WTC11 (cell line): ENCODE results near the gene KRT23. TPM values are rescaled to one million over a fixed set of nuclear protein-coding genes. Genes with fewer than 3 reads are reported as not detected.

Source experiments
- ATAC-seq: fragments of 200-7000 bp; cut with Tn5 transposase; 2 replicates; pipeline ENCODE4 v1.10.0; 2021; ENCODE audit warnings: mild to moderate bottlenecking, moderate library complexity
- CTCF ChIA-PET: fragments of 300-600 bp; sonication (Branson Sonifier 250); formaldehyde crosslinking; loops from one replicate; lab custom pipeline; 2021; ENCODE audit warnings: antibody characterized with exemption; lab: Charles Lee
- POLR2A ChIA-PET: fragments of 350-600 bp; sonication (Branson Sonifier 250); formaldehyde crosslinking; loops from one replicate; lab custom pipeline; 2021; ENCODE audit warnings: antibody characterized with exemption; lab: Charles Lee
- DNase-seq: peaks from one replicate; pipeline ENCODE4 v3.0.0; 2021; ENCODE audit warnings: low spot score
- H3K27ac Mint-ChIP-seq: 2 replicates; pipeline ENCODE4 v1.8.0; 2021; ENCODE audit warnings: mixed read lengths
- H3K27me3 Mint-ChIP-seq: 2 replicates; pipeline ENCODE4 v1.8.0; 2021; ENCODE audit warnings: low read depth, mild to moderate bottlenecking, moderate library complexity, mixed read lengths
- H3K36me3 Mint-ChIP-seq: 2 replicates; pipeline ENCODE4 v1.8.0; 2021; ENCODE audit warnings: mixed read lengths
- H3K4me1 Mint-ChIP-seq: 2 replicates; pipeline ENCODE4 v1.8.0; 2022; ENCODE audit warnings: mixed read lengths
- H3K4me3 Mint-ChIP-seq: 2 replicates; pipeline ENCODE4 v1.8.0; 2021; ENCODE audit warnings: mild to moderate bottlenecking, moderate library complexity, mixed read lengths
- H3K9me3 Mint-ChIP-seq: 2 replicates; pipeline ENCODE4 v1.8.0; 2021; ENCODE audit warnings: mixed read lengths
- AFF4 ChIP-seq: sonication (generic); formaldehyde crosslinking; IDR thresholded peaks from 2 replicates; pipeline ENCODE4 v1.8.1; 2023; ENCODE audit warnings: mild to moderate bottlenecking, missing genetic modification reagents, borderline replicate concordance
- AR ChIP-seq: fragments of 250-450 bp; sonication (Bioruptor Pico); IDR thresholded peaks from 2 replicates; pipeline ENCODE4 v1.9.0; 2021; ENCODE audit warnings: mild to moderate bottlenecking
- ATF2 ChIP-seq: sonication (generic); formaldehyde crosslinking; IDR thresholded peaks from 2 replicates; pipeline ENCODE4 v1.8.1; 2022; ENCODE audit warnings: low read depth, missing genetic modification reagents, borderline replicate concordance
- CTCF ChIP-seq: fragments of 200-600 bp; IDR thresholded peaks from 2 replicates; pipeline ENCODE4 v1.8.0; 2022; ENCODE audit warnings: antibody characterized with exemption
- E2F5 ChIP-seq: sonication (generic); formaldehyde crosslinking; IDR thresholded peaks from 2 replicates; pipeline ENCODE4 v1.8.1; 2022; ENCODE audit warnings: mild to moderate bottlenecking, moderate library complexity, missing genetic modification reagents
- GTF2I ChIP-seq: fragments of 250-450 bp; sonication (Bioruptor Pico); conservative IDR thresholded peaks from 2 replicates; pipeline ENCODE4 v1.4.0; 2021; ENCODE audit warnings: mild to moderate bottlenecking
- IRF1 ChIP-seq: sonication (generic); formaldehyde crosslinking; IDR thresholded peaks from 2 replicates; pipeline ENCODE4 v1.8.0; 2023; ENCODE audit warnings: missing genetic modification reagents
- JUN ChIP-seq: sonication (generic); formaldehyde crosslinking; IDR thresholded peaks from 2 replicates; pipeline ENCODE4 v1.8.0; 2023; ENCODE audit warnings: mild to moderate bottlenecking, missing genetic modification reagents
- MAX ChIP-seq: sonication (generic); formaldehyde crosslinking; IDR thresholded peaks from 2 replicates; pipeline ENCODE4 v1.8.0; 2022; ENCODE audit warnings: mild to moderate bottlenecking, missing genetic modification reagents
- NR3C1 ChIP-seq: sonication (generic); formaldehyde crosslinking; conservative IDR thresholded peaks from 2 replicates; pipeline ENCODE4 v1.8.1; 2023; ENCODE audit warnings: low read depth, mild to moderate bottlenecking, missing genetic modification reagents
- PRDM15 ChIP-seq: sonication (generic); formaldehyde crosslinking; IDR thresholded peaks from 2 replicates; pipeline ENCODE4 v1.8.0; 2022; ENCODE audit warnings: missing genetic modification reagents
- PREB ChIP-seq: sonication (generic); formaldehyde crosslinking; IDR thresholded peaks from 2 replicates; pipeline ENCODE4 v1.8.1; 2022; ENCODE audit warnings: mild to moderate bottlenecking, missing genetic modification reagents, moderate library complexity, borderline replicate concordance
- PRRX2 ChIP-seq: fragments of 250-450 bp; sonication (Bioruptor Pico); IDR thresholded peaks from 2 replicates; pipeline ENCODE4 v1.8.0; 2021; ENCODE audit warnings: mild to moderate bottlenecking
- SMAD4 ChIP-seq: sonication (generic); formaldehyde crosslinking; IDR thresholded peaks from 2 replicates; pipeline ENCODE4 v1.8.0; 2022; ENCODE audit warnings: mild to moderate bottlenecking, missing genetic modification reagents
- SOX15 ChIP-seq: fragments of 250-450 bp; sonication (Bioruptor Pico); IDR thresholded peaks from 2 replicates; pipeline ENCODE4 v1.9.0; 2021; ENCODE audit warnings: mild to moderate bottlenecking
- ZNF219 ChIP-seq: sonication (generic); formaldehyde crosslinking; IDR thresholded peaks from 2 replicates; pipeline ENCODE4 v1.8.0; 2023; ENCODE audit warnings: missing genetic modification reagents, mild to moderate bottlenecking, borderline replicate concordance
- total RNA-seq: library from RNA; stranded (reverse); gene quantifications from 3 replicates; pipeline ENCODE4 v1.2.3, GENCODE V29; 2021

Gene KRT23
- total RNA-seq, 1 experiment from 2014 or later: not detected

GRCh38 chr17:40906613-40907012, 30.8 kb downstream of the KRT23 start:
- ChIA-PET POLR2A (no interaction called here), CTCF (interaction anchor here (0.9 to 1.2 kb wide), 3 partner anchors 43 to 742 kb away, joined by 3 read pairs; no protein-coding TSS in a partner anchor)
- TF ChIP-seq MAX: no peak
- no peak for TF ChIP-seq PREB (CRISPR knock-in tag)
- TF ChIP-seq IRF1 (CRISPR knock-in tag): no peak
- TF ChIP-seq GTF2I: no peak
- no peak for TF ChIP-seq NR3C1
- TF ChIP-seq JUN (CRISPR knock-in tag): no peak
- Mint-ChIP-seq H3K4me1 (peaks cover 16% of the 10 kb centered on the region), H3K9me3 (no peaks in the 10 kb centered on the region), H3K36me3 (no peaks in the 10 kb centered on the region), H3K27ac (no peak overlapping the region), H3K27me3 (0 out of 2 replicates have a peak, but pooled peaks cover 2% of the 10 kb centered on the region), H3K4me3 (no peak overlapping the region)
- no peak for ATAC-seq
- no peak for DNase-seq

GRCh38 chr17:40905370-40905769, 32.1 kb downstream of the KRT23 start:
- no peak for ATAC-seq
- Mint-ChIP-seq H3K4me1 (peaks cover 16% of the 10 kb centered on the region), H3K27me3 (0 out of 2 replicates have a peak, but pooled peaks cover 2% of the 10 kb centered on the region), H3K9me3 (no peaks in the 10 kb centered on the region), H3K4me3 (no peak overlapping the region), H3K36me3 (no peaks in the 10 kb centered on the region), H3K27ac (no peak overlapping the region)
- no peak for DNase-seq
- ChIA-PET CTCF (interaction anchor here (2.1 kb wide), 1 partner anchor 42 kb away, joined by 9 read pairs; no protein-coding TSS in a partner anchor), POLR2A (no interaction called here)
- TF ChIP-seq PRDM15 (no peak), ZNF219 (CRISPR knock-in tag) (no peak), AR (CRISPR knock-in tag) (no peak), CTCF (no peak), PRRX2 (CRISPR knock-in tag) (no peak), E2F5 (CRISPR knock-in tag) (no peak), SMAD4 (CRISPR knock-in tag) (no peak), AFF4 (no peak), ATF2 (CRISPR knock-in tag) (no peak), SOX15 (CRISPR knock-in tag) (no peak)
